PC-9 (cell line): ENCODE results near the gene CDH13. TPM values are rescaled to one million over a fixed set of nuclear protein-coding genes. Genes with fewer than 3 reads are reported as not detected.

Experiments
- BruUV-seq: library from RNA; stranded (reverse); fragments of 400-500 nt; replicated peaks from 2 replicates; lab custom pipeline; 2021; lab: Mats Ljungman, UMichigan
- CTCF ChIA-PET: fragments of 300-600 bp; sonication (Branson Sonifier 250); formaldehyde crosslinking; loops from one replicate; lab custom pipeline; 2022; ENCODE audit warnings: antibody characterized with exemption; lab: Charles Lee
- POLR2A ChIA-PET: fragments of 300-600 bp; sonication (Branson Sonifier 250); formaldehyde crosslinking; loops from one replicate; lab custom pipeline; 2022; ENCODE audit warnings: antibody characterized with exemption; ENCODE audit not compliant: unreplicated experiment; lab: Charles Lee
- DNase-seq, 2 experiments: peaks; one replicate each; pipeline versions ENCODE4 v3.0.0 to v3.0.0-alpha.2; 2015 to 2022; ENCODE audit warnings: mixed read lengths in 1 of 2
- H2AFZ ChIP-seq: fragments of 200-600 bp; sonication (generic); 2 replicates; pipeline ENCODE4 v1.8.1; 2017; ENCODE audit warnings: antibody characterized with exemption
- H3F3A ChIP-seq: fragments of 200-600 bp; sonication (generic); 2 replicates; pipeline ENCODE4 v1.8.1; 2017; ENCODE audit warnings: antibody characterized with exemption, mild to moderate bottlenecking, low read depth; ENCODE audit not compliant: insufficient read depth
- H3K27ac ChIP-seq: fragments of 200-600 bp; sonication (generic); 2 replicates; pipeline ENCODE4 v1.6.1; 2016; ENCODE audit warnings: mixed run types
- H3K27me3 ChIP-seq: fragments of 200-600 bp; sonication (generic); 2 replicates; pipeline ENCODE4 v1.6.1; 2016; ENCODE audit warnings: low read depth, mixed run types; ENCODE audit not compliant: insufficient read depth
- H3K36me3 ChIP-seq: fragments of 200-600 bp; sonication (generic); 2 replicates; pipeline ENCODE4 v1.6.1; 2016; ENCODE audit warnings: low read depth, mixed run types
- H3K4me1 ChIP-seq: fragments of 200-600 bp; sonication (generic); replicated peaks from 2 replicates; pipeline ENCODE4 v1.6.1; 2016; ENCODE audit warnings: mixed run types; ENCODE audit not compliant: insufficient read depth
- H3K4me2 ChIP-seq: fragments of 200-600 bp; sonication (generic); 2 replicates; pipeline ENCODE4 v1.6.1; 2017; ENCODE audit warnings: mixed run types
- H3K4me3 ChIP-seq: fragments of 200-600 bp; sonication (generic); 2 replicates; pipeline ENCODE4 v1.6.1; 2016; ENCODE audit warnings: mixed run types
- H3K79me2 ChIP-seq: fragments of 200-600 bp; sonication (generic); 2 replicates; pipeline ENCODE4 v1.6.1; 2017; ENCODE audit warnings: low read depth, mixed run types
- H3K9me2 ChIP-seq: fragments of 200-600 bp; sonication (generic); 2 replicates; pipeline ENCODE4 v1.8.1; 2017; ENCODE audit warnings: mild to moderate bottlenecking; ENCODE audit not compliant: insufficient read depth
- H3K9me3 ChIP-seq: fragments of 200-600 bp; sonication (generic); 2 replicates; pipeline ENCODE4 v1.8.1; 2016; ENCODE audit warnings: low read depth; ENCODE audit not compliant: insufficient read depth
- H4K20me1 ChIP-seq: fragments of 200-600 bp; sonication (generic); 2 replicates; pipeline ENCODE4 v1.8.1; 2017; ENCODE audit not compliant: insufficient read depth
- CTCF ChIP-seq: fragments of 200-600 bp; sonication (generic); conservative IDR thresholded peaks from 2 replicates; pipeline ENCODE4 v1.6.1; 2017; ENCODE audit warnings: mixed run types, antibody characterized with exemption, mild to moderate bottlenecking, moderate library complexity
- EZH2 ChIP-seq: fragments of 200-600 bp; sonication (generic); IDR thresholded peaks from 2 replicates; pipeline ENCODE4 v1.8.0; 2017; ENCODE audit warnings: antibody characterized with exemption, low read depth
- intact Hi-C: fragments of 100-400 bp; cut with micrococcal nuclease; formaldehyde crosslinking; loops from one replicate; pipeline ENCODE4 v1.10.0; 2022; ENCODE audit not compliant: unreplicated experiment
- total RNA-seq: library from RNA; stranded (reverse); gene quantifications from 2 replicates; pipeline ENCODE4 v1.2.3, GENCODE V29; 2021

CDH13 gene
- total RNA-seq, 1 experiment from 2014 or later = 0.24 TPM

GRCh38 chr16:82646504-82646903, 19.7 kb downstream of the CDH13 start:
- Histone ChIP-seq H3K4me3 (no peak overlapping the region), H3K79me2 (no peaks in the 10 kb centered on the region), H3K4me1 (no peaks in the 10 kb centered on the region), H3K9me3 (no peaks in the 10 kb centered on the region), H2AFZ (no peak overlapping the region), H3K36me3 (no peaks in the 10 kb centered on the region), H3K4me2 (no peak overlapping the region), H3K9me2 (no peaks in the 10 kb centered on the region), H3K27me3 (no peaks in the 10 kb centered on the region), H3K27ac (no peak overlapping the region), H3F3A (no peaks in the 10 kb centered on the region), H4K20me1 (no peaks in the 10 kb centered on the region)
- ChIA-PET CTCF (no interaction called here), POLR2A (no interaction called here)
- no TSS peak for BruUV-seq
- no peak for DNase-seq
- intact Hi-C loops = no loop called here
- no peak for TF ChIP-seq CTCF
- no peak for TF ChIP-seq EZH2

- H3K27ac ChIP-seq = no peak overlapping the region
- TF ChIP-seq CTCF (no peak), EZH2 (no peak)
- intact Hi-C loops = no loop called here
- no peaks in the 10 kb centered on the region for H3K9me3 ChIP-seq
- no peak for DNase-seq
- H3K27me3 ChIP-seq = no peaks in the 10 kb centered on the region
- no peaks in the 10 kb centered on the region for H3K36me3 ChIP-seq
- ChIA-PET POLR2A (no interaction called here), CTCF (no interaction called here)
- no peak overlapping the region for H3K4me3 ChIP-seq
- no peaks in the 10 kb centered on the region for H3F3A ChIP-seq
- H3K4me1 ChIP-seq = no peaks in the 10 kb centered on the region
- BruUV-seq = no TSS peak
- no peaks in the 10 kb centered on the region for H4K20me1 ChIP-seq
- no peaks in the 10 kb centered on the region for H3K9me2 ChIP-seq
- no peak overlapping the region for H2AFZ ChIP-seq
- no peaks in the 10 kb centered on the region for H3K79me2 ChIP-seq
- no peak overlapping the region for H3K4me2 ChIP-seq
Observed at GRCh38 chr16:82649766-82650165, 23.0 kb downstream of the CDH13 start.

GRCh38 chr16:82650804-82651203, 24.0 kb downstream of the CDH13 start:
- no peaks in the 10 kb centered on the region for H3K9me2 ChIP-seq
- no peaks in the 10 kb centered on the region for H3K4me1 ChIP-seq
- intact Hi-C loops = no loop called here
- no peak for DNase-seq
- H3K27me3 ChIP-seq = no peaks in the 10 kb centered on the region
- H3K79me2 ChIP-seq = no peaks in the 10 kb centered on the region
- H3K4me2 ChIP-seq = no peak overlapping the region
- ChIA-PET POLR2A (no interaction called here), CTCF (no interaction called here)
- no peak overlapping the region for H2AFZ ChIP-seq
- H3K27ac ChIP-seq = no peak overlapping the region
- no peak overlapping the region for H3K4me3 ChIP-seq
- H3F3A ChIP-seq = no peaks in the 10 kb centered on the region
- no TSS peak for BruUV-seq
- TF ChIP-seq CTCF (no peak), EZH2 (no peak)
- H3K36me3 ChIP-seq = no peaks in the 10 kb centered on the region
- H4K20me1 ChIP-seq = no peaks in the 10 kb centered on the region
- H3K9me3 ChIP-seq = no peaks in the 10 kb centered on the region
